Transverse colon (tissue), 4 donors: ENCODE results near the gene BLVRA.

ENCODE experiments used
- CTCF ChIP-seq, 5 experiments: fragments of 200-600 bp in 3 of 5; fragments of 450-650 bp in 2 of 5; sonication (generic) in 3 of 5; IDR thresholded peaks; 1 replicate in 2 of 5; 2 replicates in 3 of 5; pipeline ENCODE4 v1.5.1; 2016 to 2017; ENCODE audit warnings: antibody characterized with exemption in 5 of 5, inconsistent platforms in 3 of 5, mild to moderate bottlenecking in 2 of 5, moderate library complexity in 1 of 5
- EP300 ChIP-seq: sonication (generic); formaldehyde crosslinking; IDR thresholded peaks from one replicate; pipeline ENCODE4 v1.6.1; 2017; ENCODE audit warnings: antibody characterized with exemption, low read depth
- POLR2A ChIP-seq: fragments of 450-650 bp; IDR thresholded peaks from one replicate; pipeline ENCODE4 v1.6.1; 2016; ENCODE audit warnings: antibody characterized with exemption, mild to moderate bottlenecking, moderate library complexity
- POLR2AphosphoS5 ChIP-seq, 3 donors: sonication (generic); formaldehyde crosslinking; IDR thresholded peaks; one replicate each; pipeline ENCODE4 v1.6.1; 2016; ENCODE audit warnings: antibody characterized with exemption in 3 of 3

GRCh38 chr7:43815373-43815772, 56.9 kb downstream of the BLVRA start:
- no peak for TF ChIP-seq CTCF (IDR thresholded peaks at IDR 0.05)
- no peak for TF ChIP-seq POLR2A
- no peak for TF ChIP-seq POLR2AphosphoS5 (IDR thresholded peaks at IDR 0.05)
- no peak for TF ChIP-seq EP300
